Progenitor cell of endocrine pancreas (in vitro differentiated cells): ENCODE results near the gene TRRAP. TPM values are rescaled to one million over a fixed set of nuclear protein-coding genes. Genes with fewer than 3 reads are reported as not detected.

ENCODE experiments used
- DNase-seq: peaks from one replicate; pipeline ENCODE4 v3.0.0; 2021; ENCODE audit warnings: low spot score; ENCODE audit not compliant: unreplicated experiment
- H3K27ac Mint-ChIP-seq: 2 replicates; pipeline ENCODE4 v1.8.0; 2021; ENCODE audit warnings: mild to moderate bottlenecking, moderate library complexity, mixed read lengths
- H3K27me3 Mint-ChIP-seq: 2 replicates; pipeline ENCODE4 v1.8.0; 2021; ENCODE audit warnings: mixed read lengths
- H3K36me3 Mint-ChIP-seq: 2 replicates; pipeline ENCODE4 v1.8.0; 2022; ENCODE audit warnings: mixed read lengths; ENCODE audit not compliant: insufficient read depth
- H3K4me1 Mint-ChIP-seq: 2 replicates; pipeline ENCODE4 v1.8.0; 2021; ENCODE audit warnings: low read depth, mixed read lengths
- H3K4me3 Mint-ChIP-seq: 2 replicates; pipeline ENCODE4 v1.8.0; 2021; ENCODE audit warnings: low read depth, mild to moderate bottlenecking, moderate library complexity, mixed read lengths
- H3K9me3 Mint-ChIP-seq: 2 replicates; pipeline ENCODE4 v1.8.0; 2021; ENCODE audit warnings: low read depth, mixed read lengths
- total RNA-seq: library from RNA; stranded (reverse); gene quantifications from 2 replicates; pipeline ENCODE4 v1.2.1, GENCODE V29; 2021
- TF ChIP-seq, protein P1 (sequence below): fragments of 200-600 bp; sonication (generic); IDR thresholded peaks from one replicate; pipeline ENCODE4 v1.5.0; 2021; ENCODE audit warnings: antibody characterized with exemption, mild to moderate bottlenecking; ENCODE audit not compliant: unreplicated experiment

The TRRAP gene
- total RNA-seq, 1 donor from 2014 or later = 75.8 TPM

DNA sequence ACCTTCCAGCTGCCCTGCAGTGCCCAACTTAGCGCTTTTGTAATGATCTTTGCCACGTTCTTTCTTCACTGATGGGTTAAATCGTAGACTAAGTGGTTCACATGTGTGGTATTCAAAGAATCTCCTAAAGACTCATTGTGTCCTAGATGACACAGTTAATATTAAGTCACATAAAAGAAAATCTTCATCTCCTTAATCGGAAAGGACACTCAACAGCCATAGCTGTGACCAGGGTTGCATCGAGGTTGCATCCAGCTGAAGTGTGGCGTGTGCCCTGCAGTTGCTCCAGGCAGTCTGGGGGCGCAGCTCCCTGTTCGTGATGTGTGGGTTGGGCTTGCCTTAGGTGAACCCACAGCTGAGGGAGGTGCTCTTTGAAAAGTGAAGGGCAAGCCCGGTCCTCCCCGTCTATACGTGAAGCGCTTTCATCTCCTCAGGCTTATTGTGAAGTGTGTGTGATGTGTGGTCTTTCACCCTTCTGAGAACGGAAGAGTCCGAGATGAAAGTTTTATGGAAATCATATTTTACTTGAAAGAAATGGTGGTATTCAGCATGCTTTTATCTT, 122.7 kb downstream of the TRRAP start:
- no peak overlapping the region for H3K27ac Mint-ChIP-seq
- DNase-seq = no peak
- TF ChIP-seq, protein P1, sequence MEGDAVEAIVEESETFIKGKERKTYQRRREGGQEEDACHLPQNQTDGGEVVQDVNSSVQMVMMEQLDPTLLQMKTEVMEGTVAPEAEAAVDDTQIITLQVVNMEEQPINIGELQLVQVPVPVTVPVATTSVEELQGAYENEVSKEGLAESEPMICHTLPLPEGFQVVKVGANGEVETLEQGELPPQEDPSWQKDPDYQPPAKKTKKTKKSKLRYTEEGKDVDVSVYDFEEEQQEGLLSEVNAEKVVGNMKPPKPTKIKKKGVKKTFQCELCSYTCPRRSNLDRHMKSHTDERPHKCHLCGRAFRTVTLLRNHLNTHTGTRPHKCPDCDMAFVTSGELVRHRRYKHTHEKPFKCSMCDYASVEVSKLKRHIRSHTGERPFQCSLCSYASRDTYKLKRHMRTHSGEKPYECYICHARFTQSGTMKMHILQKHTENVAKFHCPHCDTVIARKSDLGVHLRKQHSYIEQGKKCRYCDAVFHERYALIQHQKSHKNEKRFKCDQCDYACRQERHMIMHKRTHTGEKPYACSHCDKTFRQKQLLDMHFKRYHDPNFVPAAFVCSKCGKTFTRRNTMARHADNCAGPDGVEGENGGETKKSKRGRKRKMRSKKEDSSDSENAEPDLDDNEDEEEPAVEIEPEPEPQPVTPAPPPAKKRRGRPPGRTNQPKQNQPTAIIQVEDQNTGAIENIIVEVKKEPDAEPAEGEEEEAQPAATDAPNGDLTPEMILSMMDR = no peak
- peaks cover 11% of the 10 kb centered on the region for H3K36me3 Mint-ChIP-seq
- no peaks in the 10 kb centered on the region for H3K27me3 Mint-ChIP-seq
- no peaks in the 10 kb centered on the region for H3K4me1 Mint-ChIP-seq
- no peaks in the 10 kb centered on the region for H3K9me3 Mint-ChIP-seq
- no peak overlapping the region for H3K4me3 Mint-ChIP-seq

DNA sequence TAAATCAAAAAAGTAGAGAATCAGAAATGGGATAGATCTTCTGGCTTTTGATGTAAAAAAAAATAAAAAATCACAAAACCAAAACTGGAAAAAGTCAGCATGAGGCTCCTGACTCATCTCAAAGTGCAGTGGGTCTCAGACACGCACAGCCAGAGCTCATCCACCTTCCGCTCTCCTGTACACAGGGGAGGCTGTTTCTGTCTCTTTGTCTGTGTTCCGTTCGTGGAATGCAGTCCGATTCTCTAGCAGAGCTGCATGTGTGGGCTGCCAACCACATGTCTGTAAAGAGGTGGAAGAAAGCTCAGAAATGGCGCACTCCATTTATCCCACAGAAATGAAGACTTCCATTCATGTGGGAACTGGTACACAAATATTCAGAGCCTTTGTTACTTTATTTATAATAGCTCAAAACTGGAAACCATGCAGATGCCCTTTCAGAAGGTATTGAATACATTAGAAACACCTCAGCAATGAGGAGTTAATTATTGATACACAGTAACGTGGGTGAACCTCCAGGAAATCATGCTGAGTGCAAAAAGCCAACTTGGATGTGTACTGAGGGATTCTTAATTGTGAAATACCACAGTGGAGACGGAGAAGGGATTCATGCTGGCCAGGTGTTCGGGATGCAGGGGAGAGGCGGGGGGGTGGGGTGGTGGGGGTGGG, 123.3 kb downstream of the TRRAP start:
- Mint-ChIP-seq H3K4me3 (no peak overlapping the region), H3K36me3 (peaks cover 12% of the 10 kb centered on the region), H3K27ac (no peak overlapping the region), H3K4me1 (no peaks in the 10 kb centered on the region), H3K9me3 (no peaks in the 10 kb centered on the region), H3K27me3 (no peaks in the 10 kb centered on the region)
- TF ChIP-seq, protein P1 = no peak
- DNase-seq = no peak

DNA sequence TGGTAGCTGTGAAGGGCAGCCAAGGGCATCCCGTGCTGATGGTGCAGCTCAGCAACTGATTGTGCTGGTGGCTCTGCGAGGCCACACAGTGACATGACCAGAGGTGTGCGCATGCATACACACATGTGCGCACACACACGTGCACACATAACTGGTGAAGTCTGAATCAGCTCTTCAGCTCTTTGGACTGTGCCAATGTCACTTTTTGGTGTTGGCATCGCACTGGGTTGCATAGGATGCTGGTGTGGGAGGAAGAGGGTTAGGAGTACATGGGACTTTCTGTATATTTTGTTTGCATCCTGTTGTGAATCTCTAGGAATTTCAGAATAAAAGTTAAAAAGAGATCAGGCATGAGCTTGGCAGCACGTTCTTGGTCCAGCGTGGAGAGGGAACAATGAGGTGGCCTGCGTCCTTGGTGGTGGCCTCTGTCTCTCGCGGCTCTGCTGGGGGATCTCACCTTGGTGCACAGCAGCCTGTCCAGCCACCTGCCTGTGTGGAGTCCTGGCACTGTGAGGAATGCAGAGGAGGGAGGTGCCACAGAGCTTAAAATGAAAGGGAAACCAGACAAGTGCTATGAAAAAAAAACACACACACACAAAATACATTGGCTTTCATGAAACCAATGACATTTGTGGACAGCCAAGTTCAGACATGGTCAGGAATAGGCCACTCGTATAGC, 124.0 kb downstream of the TRRAP start:
- TF ChIP-seq, protein P1 = no peak
- Mint-ChIP-seq H3K27ac (no peak overlapping the region), H3K4me1 (no peaks in the 10 kb centered on the region), H3K36me3 (peaks cover 15% of the 10 kb centered on the region), H3K27me3 (no peaks in the 10 kb centered on the region), H3K4me3 (no peak overlapping the region), H3K9me3 (no peaks in the 10 kb centered on the region)
- no peak for DNase-seq

DNA sequence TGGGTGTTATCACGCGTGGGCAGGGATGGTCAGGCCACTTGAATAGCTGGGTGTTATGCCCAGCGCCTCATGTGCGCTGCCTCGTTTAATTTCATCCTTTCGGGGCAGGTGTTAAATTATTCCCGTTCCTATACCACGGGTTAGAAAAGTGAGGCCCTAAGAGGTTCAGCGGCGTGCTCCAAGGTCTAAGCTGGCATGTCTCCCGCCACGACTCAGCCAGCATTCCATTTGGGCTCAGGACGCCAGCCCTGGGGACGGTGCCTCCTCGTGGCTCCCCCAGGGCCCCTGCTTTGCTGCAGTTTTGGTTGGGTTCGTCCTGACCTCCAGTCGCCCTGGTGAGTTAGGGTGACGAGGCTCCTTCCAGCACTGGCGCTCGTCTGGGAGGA, 124.5 kb downstream of the TRRAP start:
- H3K9me3 Mint-ChIP-seq = no peaks in the 10 kb centered on the region
- H3K4me1 Mint-ChIP-seq = no peaks in the 10 kb centered on the region
- H3K27ac Mint-ChIP-seq = no peak overlapping the region
- H3K4me3 Mint-ChIP-seq = no peak overlapping the region
- no peaks in the 10 kb centered on the region for H3K27me3 Mint-ChIP-seq
- peaks cover 15% of the 10 kb centered on the region for H3K36me3 Mint-ChIP-seq
- TF ChIP-seq, protein P1 = no peak
- no peak for DNase-seq

DNA sequence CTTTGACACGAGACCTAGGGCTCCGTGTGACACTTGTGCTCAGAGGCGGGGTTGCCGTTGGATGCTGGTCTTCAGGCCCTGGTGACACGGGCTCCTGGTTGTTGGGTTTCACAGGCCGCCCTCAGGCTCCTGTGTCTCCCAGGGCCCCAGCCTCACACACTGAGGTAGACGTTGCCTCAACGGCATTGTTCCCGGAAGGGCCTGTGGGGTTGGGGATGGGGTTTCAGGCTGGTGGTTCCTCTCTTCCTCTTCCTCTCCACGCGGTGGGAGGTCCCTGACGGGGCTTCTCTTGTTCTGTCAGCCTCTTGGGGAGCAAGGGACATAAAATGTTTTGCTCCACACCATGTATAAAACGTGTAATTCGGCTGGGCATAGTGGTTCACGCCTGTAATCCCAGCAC, 125.1 kb downstream of the TRRAP start:
- Mint-ChIP-seq H3K36me3 (peaks cover 15% of the 10 kb centered on the region), H3K9me3 (no peaks in the 10 kb centered on the region), H3K4me1 (no peaks in the 10 kb centered on the region), H3K4me3 (no peak overlapping the region), H3K27me3 (no peaks in the 10 kb centered on the region), H3K27ac (peak overlapping the region; percentile 49)
- no peak for DNase-seq
- TF ChIP-seq, protein P1 = no peak
